IPS DF 19.7 (cell line): ENCODE measurements around the gene ASB6.
"Not testable (repeated sequence)": the region's sequence is repeated elsewhere in the genome, so short reads cannot be mapped to it uniquely, and the experiment has no call there.

Experiments
- DNase-seq: peaks from one replicate; pipeline ENCODE4 v3.0.0-alpha.2; 2013; ENCODE audit warnings: low read depth, low spot score

Gene ASB6

DNA sequence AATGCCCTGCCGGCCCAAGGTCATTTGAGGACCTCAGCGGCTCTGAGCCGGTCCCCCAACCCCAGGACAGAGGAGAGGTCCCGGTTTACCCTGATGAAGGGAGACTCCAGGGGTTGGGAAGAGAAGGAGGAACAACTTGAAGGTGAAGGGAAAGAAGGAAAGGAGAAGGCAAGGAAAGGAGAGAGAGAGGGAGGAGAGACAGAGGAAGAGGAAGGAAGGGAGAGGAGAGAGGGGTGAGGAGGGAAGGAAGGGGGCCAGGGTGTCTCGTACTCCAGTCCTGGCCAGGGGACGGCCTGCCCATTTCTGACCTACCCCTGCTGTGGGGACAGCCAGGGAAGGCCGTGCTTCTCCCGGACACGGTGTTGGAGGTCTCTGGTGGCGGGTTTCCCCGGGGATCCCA lies 25.4 kb upstream of the ASB6 start:
- no peak for DNase-seq

DNA sequence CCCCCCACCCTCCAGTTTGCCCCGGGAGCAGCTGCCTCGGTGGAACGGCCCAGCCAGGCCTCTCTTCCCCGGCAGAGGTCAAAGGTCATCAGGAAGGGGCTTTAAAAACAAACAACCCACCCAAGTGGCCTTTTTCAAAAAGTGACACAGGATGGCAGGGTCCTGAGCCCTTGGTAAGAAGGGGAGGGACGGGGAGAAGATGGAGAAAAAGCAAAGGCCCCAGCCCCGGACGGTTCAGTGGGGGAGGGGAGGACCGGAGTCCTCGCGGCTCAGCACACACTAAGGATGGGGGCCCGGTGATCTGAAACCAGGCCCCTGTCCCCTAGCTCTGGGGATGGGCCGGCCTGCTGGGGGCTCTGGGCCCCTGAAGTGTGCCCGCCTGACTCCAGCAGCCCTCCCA lies 24.6 kb upstream of the ASB6 start:
- DNase-seq: no peak

DNA sequence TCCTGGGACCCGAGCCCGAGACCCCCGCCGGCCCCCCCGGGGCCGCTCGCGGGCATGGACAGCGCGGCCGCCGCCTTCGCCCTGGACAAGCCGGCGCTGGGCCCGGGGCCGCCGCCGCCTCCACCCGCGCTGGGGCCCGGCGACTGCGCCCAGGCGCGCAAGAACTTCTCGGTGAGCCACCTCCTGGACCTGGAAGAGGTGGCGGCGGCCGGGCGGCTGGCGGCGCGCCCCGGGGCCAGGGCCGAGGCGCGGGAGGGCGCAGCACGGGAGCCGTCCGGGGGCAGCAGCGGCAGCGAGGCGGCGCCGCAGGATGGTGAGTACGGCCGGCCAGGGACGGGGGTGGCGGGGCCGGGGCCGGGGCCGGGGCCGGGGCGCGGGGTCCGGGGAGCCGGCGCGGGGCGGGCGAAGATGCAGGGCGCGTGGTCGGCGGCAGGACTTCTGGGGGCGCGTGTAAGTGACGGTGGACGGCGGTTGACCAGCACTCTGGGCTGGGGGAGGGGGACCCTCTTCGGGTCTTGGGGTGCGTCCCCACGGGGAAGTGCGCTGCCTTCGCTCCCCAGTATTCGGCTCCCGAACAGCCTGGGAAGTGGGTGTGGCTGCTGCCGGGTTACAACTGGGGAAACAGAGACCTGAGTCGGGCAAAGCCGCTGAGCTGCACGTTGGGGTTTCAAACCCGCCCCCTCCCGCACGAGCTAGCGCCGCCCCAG lies 24.0 kb upstream of the ASB6 start:
- DNase-seq: no peak

DNA sequence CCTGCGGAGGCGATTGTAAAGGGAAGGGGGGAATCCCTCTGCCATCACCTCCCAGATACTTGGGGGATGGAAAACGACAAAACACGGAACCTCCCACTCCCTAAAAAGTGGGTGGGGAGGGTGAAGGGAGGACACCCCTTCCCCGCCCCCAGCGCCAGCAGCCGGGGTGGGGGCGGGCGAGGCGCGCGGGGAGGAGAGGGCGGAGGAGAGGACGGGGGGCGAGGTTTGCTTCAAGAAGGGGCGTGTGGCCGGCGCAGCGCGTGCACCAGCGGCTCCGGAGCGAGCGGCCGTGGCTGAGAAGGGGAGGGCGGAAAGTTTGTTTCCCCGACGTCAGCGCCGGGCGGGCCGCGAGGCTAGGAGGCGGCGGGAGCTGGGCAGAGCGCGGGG lies 23.4 kb upstream of the ASB6 start, which contains the start of gene PRRX2:
TSS of gene PRRX2 (plus strand) at position 259 of the 387 bp plus-strand sequence. CDS start 221 bp downstream, outside the sequence.
- DNase-seq: no peak

DNA sequence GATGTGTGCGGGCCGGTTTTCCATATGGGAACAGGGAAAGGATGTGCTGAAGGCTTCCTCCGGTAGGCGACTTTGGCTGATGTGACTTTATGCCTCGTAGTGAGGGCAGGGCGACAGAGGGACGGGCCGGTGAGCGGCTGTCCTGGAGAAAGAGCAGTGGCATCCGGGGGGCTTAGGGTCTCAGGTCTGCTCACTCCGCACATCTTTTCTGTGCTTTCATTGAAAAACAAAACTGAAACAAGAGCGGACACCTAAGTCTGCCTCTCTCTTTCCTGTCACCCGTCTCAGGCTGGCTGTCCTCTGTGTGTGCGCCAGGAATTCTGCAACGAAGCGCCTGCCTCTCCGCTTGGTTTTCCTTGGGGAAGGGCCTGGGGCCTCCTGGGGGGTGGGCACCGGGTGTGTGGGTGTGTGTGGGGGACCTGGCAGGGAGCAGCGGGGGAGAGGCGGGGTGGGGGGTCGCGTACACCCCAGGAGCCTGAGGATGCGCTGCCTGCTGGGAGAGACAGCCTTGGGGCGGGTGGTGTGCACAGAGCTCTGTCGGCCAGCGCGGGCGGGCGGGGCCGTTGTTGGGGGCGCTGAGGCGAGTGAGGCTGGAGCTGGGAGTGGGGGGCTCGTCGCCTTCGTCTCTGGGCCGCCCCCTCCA lies 22.9 kb upstream of the ASB6 start:
- no peak for DNase-seq

DNA sequence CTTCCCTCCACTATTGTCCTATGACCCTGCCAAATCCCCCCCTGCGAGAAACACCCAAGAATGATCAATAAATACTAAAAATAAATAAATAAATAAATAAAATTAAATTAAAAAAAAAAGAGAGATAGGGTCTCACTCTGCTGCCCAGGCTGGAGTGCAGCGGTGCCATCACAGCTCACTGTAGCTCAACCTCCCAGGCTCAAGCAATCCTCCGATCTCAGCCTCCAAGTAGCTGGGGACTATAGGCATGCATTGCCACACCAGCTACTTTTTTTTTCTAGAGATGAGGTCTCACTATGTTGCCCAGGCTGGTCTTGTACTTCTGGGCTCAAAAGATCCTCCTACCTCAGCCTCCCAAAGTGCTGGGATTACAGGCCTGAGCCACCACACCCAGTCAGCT lies 20.3 kb upstream of the ASB6 start:
- not testable (repeated sequence) for DNase-seq

DNA sequence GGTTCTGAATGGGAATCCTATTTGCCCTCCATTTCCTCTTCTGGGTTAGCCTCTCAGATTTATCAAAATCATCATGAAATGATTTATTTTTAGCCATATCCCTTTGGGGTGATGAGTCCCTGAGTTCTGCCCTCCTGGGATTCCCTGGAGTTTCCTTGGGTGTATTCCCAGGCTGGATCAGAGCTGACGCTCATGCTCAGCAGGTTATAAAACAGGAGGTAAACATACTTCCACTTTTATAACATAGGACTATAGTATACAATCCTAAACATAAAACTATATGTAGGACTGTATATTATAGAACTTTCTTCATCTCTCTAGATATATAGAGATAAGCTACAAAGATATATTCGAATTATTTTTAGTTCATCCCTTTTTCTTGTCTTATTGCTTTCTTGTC lies 19.1 kb upstream of the ASB6 start:
- no peak for DNase-seq

DNA sequence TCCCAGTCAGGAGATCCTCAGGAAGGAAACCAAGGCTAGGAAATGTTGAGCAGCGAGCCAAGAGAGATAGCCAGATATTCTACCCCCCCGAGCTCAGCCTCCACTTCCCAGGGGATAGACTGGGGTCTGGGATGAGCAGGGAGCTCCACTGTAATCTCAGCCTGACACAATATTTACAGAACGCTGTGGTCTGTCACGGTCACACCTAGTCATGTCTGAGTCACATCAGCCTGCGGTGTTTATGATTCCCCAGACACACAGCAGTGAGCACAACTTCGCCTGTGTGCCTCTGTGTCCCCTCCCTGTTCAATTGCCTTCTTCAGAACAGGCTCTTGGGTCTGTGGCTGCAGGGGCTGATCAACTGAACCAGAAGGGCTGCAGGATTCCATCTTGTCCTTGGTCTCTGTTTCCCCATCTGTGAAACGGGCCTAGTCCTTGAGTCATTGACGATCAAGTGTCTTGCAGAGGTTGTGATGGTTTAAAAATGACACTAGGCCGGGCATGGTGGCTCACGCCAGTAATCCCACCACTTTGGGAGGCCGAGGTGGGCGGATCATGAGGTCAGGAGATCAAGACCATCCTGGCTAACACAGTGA lies 14.9 kb upstream of the ASB6 start:
- no peak for DNase-seq

DNA sequence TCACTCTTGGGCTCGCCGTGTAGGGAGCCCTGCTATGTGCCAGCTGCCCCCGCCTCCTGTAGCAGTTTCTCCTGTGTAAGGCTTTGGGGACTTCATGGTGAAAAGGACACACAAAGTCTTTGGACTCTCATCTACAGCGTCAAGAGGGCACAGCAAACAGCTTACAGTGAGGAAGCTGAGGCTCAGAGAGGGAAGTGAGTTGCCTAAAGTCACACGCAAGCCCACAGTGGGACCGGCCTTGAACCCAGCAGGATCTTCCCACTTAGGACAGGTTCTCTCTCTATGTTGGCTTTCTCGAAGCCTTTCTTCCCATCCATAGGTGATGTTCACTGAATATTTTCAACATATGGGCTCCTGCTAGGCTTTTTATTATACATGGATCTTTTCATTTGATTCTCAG lies 13.7 kb upstream of the ASB6 start:
- DNase-seq: no peak

DNA sequence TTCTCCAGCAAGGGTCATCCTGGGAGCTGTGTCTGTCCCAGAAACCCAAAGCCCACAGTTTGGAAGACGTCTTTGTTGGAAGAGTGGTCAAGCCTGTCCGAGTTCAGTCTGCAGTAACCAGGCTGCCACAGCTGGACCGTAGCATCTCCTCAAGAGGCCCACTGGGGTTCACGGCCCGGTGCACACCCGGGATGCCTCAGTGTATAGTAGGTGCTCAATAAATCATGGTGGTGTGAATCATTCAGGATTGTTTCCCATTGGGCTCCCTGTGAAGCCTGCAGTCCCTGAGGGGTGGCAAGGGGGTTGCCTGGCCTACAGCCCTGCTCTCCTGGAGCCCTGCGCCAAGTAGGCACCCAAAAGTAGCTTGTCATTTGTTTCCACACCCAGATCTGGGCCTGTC lies 13.2 kb upstream of the ASB6 start:
- DNase-seq: no peak

DNA sequence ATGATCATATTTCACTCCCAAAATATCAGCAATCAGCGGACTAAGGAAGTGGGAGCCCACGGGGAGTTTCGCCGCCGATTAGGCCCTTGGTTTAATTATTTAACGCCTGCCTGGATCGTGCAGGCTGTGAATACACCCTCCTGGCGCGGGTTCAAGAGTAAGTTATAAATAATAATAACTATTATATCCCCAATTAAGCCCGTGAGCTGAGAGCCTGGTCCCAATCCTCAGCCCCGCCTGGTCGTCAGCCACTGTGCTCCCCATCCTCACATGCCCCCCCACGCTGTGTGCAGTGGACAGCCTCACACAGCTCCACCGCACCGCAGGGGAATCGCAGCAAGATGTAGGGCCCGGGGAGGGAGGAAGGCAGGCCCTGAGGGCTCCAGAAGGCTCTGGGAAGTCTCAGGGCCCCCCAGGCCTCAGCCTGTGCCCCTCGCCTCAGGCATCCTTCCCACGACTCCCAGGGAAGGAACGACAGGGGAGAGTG lies 12.6 kb upstream of the ASB6 start:
- DNase-seq: no peak

DNA sequence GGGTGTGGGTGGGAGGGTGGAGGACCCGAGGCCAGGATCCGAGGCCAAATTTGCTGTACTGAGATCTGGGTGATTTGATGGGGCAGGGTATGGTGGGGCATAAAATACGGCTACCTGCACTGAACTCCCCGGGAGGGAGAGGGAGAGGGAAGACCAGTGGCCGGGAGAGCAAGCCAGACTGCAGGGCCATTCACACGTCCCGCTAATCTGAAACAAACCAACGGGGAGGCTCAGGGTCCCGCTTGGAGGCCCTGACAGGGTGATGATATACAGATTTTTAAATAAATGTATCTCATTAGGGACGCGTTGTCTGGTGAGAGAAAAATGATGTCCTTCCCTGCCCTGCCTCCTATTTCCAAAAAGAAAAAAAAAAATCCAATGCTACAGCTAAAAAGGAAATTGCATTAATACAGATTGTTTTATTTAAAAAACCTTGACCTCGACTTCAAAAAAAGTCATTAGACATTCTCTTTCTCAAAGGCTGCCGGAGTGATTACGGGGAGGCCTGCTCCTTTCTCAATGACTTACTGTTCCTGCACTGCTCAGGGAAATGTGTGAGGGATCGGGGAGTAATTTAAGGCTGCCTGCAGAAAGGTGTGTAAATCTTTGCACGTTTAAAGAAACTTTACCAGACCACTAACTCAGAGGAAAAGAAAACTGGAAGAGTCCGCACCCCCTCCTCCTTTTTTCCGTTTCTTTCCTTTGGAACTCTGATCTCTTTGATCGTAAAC lies 12.0 kb upstream of the ASB6 start:
- no peak for DNase-seq

DNA sequence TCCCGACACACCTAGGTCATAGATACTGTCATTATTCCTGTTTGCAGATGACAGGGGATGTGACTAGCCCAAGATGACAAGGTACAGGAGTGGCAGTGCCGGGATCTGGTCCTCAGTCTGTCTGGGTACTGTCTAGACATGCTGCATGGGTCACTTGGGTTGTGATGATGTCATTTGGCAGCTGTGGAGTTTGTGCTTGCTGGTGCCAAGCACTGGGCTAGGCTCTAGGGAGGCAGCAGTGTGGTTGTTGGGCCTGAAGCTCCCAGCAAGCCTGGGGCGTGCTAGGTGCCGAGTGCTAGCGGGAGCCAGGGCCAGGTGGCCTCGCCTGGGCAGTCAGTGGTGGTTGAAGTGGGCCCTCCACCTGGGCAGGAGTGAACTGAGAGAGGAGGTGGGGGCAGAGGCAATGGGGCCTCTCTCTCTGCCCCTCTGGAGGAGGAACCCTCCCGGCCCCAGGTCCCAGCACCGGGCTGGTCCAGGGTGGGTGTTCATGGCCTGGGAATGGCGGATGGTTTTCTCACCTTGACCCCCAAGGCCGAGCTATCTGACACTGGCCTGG lies 8.8 kb upstream of the ASB6 start:
- no peak for DNase-seq

DNA sequence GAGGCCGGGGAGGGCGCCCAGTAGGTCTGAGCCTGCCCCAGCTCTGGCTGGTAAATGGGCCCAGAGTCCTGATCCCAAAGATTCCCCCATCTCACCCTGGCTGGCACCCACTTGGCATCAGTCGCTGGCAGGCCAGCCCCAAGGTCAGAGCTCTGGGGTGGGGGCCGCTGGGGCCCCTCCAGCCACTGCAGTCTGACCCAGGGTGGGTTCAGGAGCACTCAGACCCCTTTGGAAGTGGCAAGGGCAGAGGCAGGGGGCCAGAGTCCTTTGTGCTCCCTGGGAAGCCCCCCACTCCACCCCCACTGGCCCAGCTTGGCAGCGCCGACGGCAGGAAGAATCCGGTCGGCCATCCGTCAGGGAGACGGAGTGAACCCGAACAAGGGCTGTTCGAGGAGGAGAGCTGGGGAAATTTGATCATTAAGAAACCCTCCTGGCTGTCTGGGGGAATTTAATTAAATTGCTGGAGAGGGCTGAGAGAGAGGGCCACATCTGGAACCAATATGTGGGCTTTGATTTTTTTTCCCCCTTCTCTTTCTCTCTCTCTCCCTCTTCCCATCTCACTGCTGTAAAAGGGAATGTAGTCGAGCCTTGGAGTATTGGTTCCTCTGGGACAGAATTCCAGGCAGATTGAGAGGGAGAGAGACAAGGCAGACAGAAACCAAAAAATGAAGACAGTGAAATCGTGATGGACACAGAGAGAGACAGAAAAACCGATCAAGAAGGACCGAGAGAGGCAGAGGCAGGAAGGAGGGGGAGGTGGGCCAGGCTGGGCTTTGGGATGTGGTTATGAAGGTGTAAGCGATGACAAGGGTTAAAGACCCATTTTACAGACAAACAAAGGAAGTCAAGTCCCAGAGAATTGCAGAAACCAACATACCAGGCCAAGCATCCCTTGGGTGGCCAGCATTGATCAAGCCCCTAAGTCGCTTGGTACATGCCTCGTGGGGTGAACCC lies 8.1 kb upstream of the ASB6 start:
- DNase-seq: no peak

DNA sequence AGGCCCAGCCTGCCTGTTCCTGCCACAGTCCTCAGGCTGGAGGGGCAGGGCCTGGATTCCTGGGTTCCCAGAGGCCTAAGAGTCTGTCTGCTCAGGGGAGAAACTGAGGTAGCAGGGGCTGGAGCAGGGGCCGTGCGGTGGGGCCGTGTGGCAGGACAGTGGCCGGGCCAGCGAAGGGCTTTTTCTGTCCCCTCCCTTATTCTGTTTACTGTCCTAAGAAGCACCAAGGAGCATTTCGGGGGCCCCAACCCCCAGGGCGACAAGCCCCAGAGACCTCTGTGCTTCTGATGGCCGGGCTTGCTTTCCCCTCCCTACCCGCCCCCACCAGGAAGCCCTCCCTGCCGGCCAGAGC lies 6.8 kb upstream of the ASB6 start:
- DNase-seq: no peak

DNA sequence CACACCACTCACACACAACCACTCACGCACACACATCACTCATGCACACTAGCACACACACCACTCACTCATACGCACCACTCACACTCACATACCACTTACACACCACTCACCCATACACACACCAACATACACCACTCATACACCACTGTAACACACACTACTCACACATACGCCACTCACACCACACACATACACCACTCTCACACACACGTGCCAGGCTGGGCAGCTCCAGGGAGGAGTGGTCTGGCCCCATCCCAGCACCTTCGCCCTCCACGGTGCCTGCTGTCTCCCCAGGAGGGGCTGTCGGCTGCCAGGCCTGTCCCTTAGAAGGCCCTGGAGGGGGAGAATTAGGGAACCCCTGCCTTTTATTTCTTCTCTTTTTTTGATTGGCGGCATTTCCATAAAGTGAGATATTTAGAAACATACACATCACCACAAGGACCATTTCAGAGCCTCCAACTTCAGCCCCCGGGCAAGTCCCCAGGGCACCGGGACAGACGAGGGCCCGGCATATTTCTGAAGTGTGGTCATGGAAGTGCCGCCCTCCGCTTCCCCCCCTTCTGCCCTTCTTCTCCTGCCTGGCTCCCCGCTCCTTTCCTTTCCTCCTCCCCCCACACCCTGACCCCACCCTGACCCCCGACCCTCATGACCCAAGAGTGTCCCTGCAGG lies 6.3 kb upstream of the ASB6 start:
- no peak for DNase-seq

DNA sequence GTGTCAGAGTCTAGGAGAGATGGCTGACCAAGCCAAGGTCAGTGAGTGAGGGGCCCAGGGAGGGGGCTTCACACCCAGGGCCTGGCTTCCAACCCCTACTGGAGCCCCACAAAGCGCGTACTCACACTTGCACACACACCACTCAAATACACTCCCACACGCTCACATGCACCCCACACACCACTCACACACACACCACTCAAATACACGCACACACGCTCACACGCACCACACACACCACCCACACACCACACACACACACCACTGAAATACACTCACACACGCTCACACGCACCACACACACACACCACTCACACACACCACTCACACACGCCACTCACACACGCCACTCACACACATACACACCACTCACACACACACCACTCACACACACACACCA lies 5.7 kb upstream of the ASB6 start:
- no peak for DNase-seq

DNA sequence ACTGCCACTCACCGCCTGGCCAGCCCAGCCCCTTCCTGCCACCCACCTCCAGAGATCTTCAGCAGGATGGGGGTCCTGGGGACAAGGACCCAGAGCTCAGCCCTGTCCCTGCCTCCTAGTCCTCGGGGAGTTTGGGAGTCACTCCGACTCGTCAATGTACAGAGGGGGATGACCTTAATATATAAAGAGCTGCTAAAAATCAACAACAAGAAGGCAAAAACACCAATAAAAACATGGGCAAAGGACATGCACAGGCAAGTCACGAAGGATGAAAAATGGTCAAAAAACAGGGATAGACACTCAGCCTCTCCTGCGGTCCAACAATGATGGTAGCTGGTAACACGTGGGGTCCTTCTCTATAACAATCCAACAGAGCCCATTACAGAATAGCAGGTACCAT lies 4.7 kb upstream of the ASB6 start:
- no peak for DNase-seq

DNA sequence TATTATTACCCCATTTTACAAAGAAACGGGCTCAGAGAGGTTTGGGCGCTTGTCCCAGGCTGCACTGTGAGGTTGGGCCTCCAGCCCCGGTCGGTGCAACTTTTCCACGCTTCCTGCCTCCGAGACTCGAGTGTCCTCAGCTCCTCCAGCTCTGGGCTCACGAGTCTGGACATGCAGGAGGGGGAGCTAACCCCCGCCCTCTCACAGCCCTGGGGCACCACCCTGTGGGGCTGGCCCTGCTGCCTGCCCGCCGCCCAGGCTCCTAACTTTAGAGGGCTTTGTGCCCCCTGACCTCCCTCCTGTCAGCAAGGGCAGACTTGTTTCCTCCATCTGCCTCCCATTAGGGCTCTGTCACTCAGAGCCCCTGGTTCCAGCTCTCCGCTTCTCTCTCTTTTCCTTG lies 4.3 kb upstream of the ASB6 start:
- no peak for DNase-seq

DNA sequence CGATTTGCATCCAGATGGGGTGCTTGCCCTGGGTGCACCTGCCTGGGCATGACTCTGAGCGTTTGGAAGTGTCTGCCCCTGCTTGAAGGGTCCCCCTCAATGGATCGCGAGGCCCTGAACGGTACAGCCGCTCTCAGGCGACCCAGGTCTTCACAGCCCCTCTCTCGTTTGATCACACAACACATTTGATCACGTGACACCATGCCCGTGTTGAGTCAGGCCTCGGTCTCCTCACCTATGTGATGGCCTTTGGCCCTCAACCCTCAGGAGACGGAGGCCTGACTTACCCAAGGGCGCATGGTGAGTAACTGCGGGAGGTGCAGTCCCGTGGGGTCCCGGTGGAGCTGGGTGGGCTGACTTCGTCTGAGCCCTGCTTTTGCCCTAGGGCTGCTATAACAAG lies 3.0 kb upstream of the ASB6 start:
- no peak for DNase-seq
